ENCODE results near the gene STMN3. TPM values are rescaled to one million over a fixed set of nuclear protein-coding genes. Genes with fewer than 3 reads are reported as not detected.

Gene STMN3
- 10 to 100 TPM; 22.0 to 26.7 (median 23.8) TPM for polyA plus RNA-seq (ENCODE audit: insufficient read length in 3 of 3)

GRCh38 chr20:63653041-63653973 is at the start of gene STMN3:
Gene STMN3 (minus strand): TSS chr20:63653424. CDS start chr20:63653345, 79 bp downstream.
- DNase-seq (ENCODE audit: low read depth in 3 of 3, low spot score in 2 of 3), result peak; percentile 60 to 86 (median 78)

DNA sequence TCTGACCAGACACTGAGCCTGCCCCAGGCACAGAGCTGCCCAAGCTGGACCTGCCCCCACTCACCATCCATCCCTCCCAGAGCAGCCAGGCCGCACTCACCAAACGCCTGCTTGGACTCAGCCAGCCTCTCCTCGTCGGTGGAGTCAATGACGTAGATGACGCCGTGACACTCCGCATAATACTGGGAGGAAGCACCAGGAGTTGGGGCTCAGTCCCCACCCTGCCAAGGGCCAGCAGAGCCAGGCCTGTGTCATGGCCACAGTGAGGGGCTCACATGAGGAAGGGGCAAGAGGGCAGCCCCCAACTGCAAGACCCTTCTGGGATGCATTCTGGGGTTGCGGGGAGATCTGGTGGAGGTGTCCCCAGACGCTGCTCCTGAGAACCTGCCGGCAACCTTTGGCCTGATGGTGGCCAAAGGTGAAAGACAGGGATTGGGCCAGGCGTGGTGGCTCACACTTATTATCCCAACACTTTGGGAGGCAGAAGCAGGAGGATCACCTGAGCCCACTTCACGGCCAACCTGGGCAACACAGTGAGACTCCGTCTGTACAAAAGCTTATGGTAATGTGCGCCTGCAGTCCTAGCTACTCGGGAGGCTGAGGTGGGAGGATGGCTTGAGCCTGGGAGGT is 48.9 kb upstream of the STMN3 start:
- DNase-seq (ENCODE audit: low read depth in 3 of 3, low spot score in 2 of 3), result no peak

DNA sequence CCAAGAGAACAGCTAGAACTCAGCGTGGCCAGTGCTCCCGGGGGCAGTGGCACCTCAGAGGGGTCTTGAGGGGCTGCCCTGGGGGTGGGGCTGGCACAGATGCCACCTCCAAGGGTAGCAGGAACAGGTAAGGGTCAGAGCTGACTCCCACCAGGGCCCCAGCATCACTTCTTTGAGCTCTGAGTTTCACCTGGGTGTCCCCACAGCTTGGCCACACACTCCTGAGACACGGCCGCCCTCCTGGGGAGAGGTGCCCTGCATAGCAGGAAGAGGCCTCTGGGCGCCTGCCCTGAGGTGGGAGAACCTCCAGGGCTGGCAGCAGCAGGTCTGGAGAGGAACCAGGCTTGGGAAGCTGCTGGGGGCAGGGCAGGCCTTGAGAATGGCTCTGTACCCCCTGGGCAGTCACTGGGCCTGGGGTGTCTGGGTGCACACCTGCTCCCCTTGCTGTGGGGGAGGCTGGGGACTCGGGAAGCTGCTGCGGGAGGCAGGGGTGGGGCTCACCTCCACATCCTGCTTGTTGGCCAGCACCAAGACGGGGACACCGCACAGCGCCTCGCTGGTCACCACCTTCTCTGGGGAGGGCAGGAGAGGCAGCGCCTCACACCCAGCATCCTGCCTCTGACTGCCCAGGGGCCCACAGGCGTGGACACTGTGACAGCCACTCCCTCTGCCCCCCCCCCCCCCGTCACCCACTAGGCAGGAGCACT is 48.3 kb upstream of the STMN3 start:
- no peak for DNase-seq (ENCODE audit: low read depth in 3 of 3, low spot score in 2 of 3)

GRCh38 chr20:63701051-63701328 is 47.8 kb upstream of the STMN3 start:
- no peak for DNase-seq (ENCODE audit: low read depth in 3 of 3, low spot score in 2 of 3)

GRCh38 chr20:63700199-63701050 is 47.2 kb upstream of the STMN3 start:
- DNase-seq (ENCODE audit: low read depth in 3 of 3, low spot score in 2 of 3), result no peak

GRCh38 chr20:63699466-63700198 is 46.4 kb upstream of the STMN3 start:
- DNase-seq (ENCODE audit: low read depth in 3 of 3, low spot score in 2 of 3), result no peak

GRCh38 chr20:63698739-63699465 is 45.7 kb upstream of the STMN3 start:
- no peak for DNase-seq (ENCODE audit: low read depth in 3 of 3, low spot score in 2 of 3)

DNA sequence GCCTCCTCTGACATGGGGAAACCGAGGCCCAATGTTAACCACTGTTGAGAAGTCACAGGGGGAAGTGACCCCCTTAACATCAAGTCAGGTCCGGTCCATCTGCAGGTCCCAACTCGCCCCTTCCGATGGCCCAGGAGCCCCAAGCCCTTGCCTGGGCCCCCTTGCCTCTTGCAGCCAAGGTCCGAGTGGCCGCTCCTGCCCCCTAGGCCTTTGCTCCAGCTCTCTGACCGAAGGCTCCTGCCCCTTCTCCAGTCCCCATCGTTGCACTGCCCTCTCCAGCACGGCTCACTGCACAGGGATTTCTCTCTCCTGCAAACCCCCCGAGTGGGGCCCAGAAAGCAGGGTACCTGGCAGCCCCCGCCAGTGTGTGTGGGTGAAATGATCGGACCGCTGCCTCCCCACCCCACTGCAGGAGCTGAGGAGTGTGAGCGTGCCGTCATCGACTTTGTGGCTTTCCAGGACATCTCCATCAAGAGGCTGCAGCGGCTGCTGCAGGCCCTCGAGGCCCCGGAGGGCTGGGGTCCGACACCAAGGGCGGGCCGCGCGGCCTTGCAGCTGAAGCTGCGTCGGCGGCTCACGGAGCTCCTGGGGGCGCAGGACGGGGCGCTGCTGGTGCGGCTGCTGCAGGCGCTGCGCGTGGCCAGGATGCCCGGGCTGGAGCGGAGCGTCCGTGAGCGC is 44.8 kb upstream of the STMN3 start:
- no peak for DNase-seq (ENCODE audit: low read depth in 3 of 3, low spot score in 2 of 3)

GRCh38 chr20:63697357-63697867 is 44.2 kb upstream of the STMN3 start:
- DNase-seq (ENCODE audit: low read depth in 3 of 3, low spot score in 2 of 3), result no peak

DNA sequence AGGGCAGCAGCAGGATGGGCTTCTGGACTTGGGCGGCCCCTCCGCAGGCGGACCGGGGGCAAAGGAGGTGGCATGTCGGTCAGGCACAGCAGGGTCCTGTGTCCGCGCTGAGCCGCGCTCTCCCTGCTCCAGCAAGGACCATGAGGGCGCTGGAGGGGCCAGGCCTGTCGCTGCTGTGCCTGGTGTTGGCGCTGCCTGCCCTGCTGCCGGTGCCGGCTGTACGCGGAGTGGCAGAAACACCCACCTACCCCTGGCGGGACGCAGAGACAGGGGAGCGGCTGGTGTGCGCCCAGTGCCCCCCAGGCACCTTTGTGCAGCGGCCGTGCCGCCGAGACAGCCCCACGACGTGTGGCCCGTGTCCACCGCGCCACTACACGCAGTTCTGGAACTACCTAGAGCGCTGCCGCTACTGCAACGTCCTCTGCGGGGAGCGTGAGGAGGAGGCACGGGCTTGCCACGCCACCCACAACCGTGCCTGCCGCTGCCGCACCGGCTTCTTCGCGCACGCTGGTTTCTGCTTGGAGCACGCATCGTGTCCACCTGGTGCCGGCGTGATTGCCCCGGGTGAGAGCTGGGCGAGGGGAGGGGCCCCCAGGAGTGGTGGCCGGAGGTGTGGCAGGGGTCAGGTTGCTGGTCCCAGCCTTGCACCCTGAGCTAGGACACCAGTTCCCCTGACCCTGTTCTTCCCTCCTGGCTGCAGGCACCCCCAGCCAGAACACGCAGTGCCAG is 43.6 kb upstream of the STMN3 start, which contains the start of gene TNFRSF6B:
TSS of gene TNFRSF6B (plus strand) at position 25 of the 729 bp plus-strand sequence. CDS start at position 141, 116 bp downstream.
- no peak for DNase-seq (ENCODE audit: low read depth in 3 of 3, low spot score in 2 of 3)

DNA sequence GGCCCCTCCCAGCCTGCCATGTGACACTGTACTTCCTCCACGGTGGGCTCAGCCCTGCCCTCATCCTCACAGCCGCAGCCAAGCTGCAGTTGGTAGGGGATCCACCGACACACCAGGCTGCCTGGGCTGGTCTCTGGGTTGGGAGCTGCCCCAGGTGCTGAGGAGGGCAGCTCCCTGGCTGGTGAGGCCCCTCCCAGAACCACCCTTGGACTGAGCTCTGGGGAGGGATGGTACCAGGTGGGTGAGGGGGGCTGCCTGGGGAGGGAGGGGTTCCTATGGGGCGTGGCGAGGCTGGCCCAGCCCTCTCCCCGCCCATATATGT is 43.0 kb upstream of the STMN3 start:
- DNase-seq (ENCODE audit: low read depth in 3 of 3, low spot score in 2 of 3), result peak in 1 of 3 donors; percentile 38

- no peak for DNase-seq (ENCODE audit: low read depth in 3 of 3, low spot score in 2 of 3)
Measured at GRCh38 chr20:63695424-63696305, 42.4 kb upstream of the STMN3 start.

DNA sequence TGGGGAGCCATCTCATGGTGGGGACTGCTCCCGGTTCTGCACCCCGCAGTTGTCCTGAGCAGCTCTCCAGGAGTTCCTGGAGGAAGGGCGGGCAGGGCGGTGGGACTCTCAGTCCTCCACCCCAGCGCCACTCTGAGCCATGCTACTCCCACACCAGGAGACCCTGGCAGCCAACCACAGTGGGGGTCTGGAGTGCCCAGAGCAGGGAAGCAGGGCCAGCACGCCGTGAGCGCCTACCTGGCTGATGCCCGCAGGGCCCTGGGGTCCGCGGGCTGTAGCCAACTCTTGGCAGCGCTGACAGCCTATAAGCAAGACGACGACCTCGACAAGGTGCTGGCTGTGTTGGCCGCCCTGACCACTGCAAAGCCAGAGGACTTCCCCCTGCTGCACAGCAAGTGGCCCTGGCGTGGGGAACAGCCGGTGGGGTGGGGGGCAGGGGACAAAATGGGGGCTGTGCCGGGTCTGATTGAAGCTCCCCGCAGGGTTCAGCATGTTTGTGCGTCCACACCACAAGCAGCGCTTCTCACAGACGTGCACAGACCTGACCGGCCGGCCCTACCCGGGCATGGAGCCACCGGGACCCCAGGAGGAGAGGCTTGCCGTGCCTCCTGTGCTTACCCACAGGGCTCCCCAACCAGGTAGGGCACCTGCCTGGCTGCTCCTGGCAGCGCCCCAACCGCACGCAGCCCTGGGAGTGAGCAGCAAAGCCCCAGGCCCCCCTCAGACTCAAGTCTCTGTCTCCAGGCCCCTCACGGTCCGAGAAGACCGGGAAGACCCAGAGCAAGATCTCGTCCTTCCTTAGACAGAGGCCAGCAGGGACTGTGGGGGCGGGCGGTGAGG is 41.6 kb upstream of the STMN3 start:
- no peak for DNase-seq (ENCODE audit: low read depth in 3 of 3, low spot score in 2 of 3)

DNA sequence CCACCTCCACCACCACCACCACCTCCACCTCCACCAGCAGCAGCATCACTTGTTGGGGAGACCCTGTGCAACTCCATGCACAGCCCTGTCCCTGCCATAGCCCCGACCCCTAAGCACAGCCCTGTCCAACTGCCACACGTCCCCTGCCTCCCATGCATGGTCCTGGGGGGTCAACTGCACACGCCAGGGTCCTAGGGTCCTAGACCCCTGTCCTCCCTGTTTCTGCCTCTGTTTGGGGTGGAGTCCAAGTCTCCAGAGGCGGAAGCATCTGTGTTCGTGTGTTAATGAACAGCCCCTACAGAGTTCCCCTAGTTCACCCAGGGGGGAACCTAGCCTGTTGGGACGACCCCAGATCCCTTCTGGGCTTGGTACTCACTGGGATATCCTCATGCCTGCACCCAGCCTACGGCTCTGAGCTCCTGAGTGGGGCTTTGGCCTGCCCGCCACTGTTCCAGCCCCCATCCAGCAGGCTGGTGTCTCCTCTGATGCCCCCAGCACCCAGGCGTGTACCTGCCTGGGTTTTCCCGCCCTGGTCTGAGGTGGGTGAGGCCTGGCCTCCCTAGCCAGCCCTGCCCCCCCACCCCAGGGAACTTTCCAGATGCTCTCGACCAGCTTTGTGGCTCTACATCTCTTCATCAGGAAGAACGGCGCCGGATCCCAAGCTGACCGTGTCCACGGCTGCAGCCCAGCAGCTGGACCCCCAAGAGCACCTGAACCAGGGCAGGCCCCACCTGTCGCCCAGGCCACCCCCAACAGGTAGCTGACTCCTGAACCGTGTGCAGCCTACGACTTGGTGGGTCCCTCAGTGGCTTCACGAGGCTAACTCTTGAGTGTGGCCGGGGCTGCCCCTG is 40.7 kb upstream of the STMN3 start:
- no peak for DNase-seq (ENCODE audit: low read depth in 3 of 3, low spot score in 2 of 3)

Measured in right renal cortex interstitium (tissue), 3 donors.